ENCODE results near the gene MAT1A. TPM values are rescaled to one million over a fixed set of nuclear protein-coding genes. Genes with fewer than 3 reads are reported as not detected.

MAT1A gene
- total and polyA plus RNA-seq, 2 of the 13 experiments (the other 11 are each of a cell fraction or from before 2014, with no cell fraction given) = 57.1 to 76.9 TPM

- no peak for TF ChIP-seq NR0B2 (CRISPR knock-in tag; IDR thresholded peaks at IDR 0.05)
- no peak for TF ChIP-seq RELA (CRISPR knock-in tag; IDR thresholded peaks at IDR 0.05)
- 0 out of 2 replicates have a peak, but pooled peaks have one; percentile 70 for TF ChIP-seq MAF1 (CRISPR knock-in tag; IDR thresholded peaks at IDR 0.05; ENCODE audit: borderline replicate concordance)
- no peak for TF ChIP-seq STAG1 (CRISPR knock-in tag; IDR thresholded peaks at IDR 0.05)
- TF ChIP-seq ZBTB14 (CRISPR knock-in tag; IDR thresholded peaks at IDR 0.05) = no peak
- TF ChIP-seq TSC22D2 (CRISPR knock-in tag; IDR thresholded peaks at IDR 0.05; ENCODE audit: borderline replicate concordance) = no peak
- TF ChIP-seq ZNF280D (CRISPR knock-in tag; IDR thresholded peaks at IDR 0.05) = no peak
- TF ChIP-seq CAMTA2 (CRISPR knock-in tag; IDR thresholded peaks at IDR 0.05; ENCODE audit: borderline replicate concordance) = no peak
- peak; percentile 35; the same call in 1 of the 2 replicates for TF ChIP-seq MLX (CRISPR knock-in tag; IDR thresholded peaks at IDR 0.05)
- TF ChIP-seq SRF (IDR thresholded peaks at IDR 0.05; ENCODE audit: low read depth, low read length) = no peak
- peak; percentile 51; the same call in 1 of the 2 replicates for TF ChIP-seq TFDP1 (CRISPR knock-in tag; IDR thresholded peaks at IDR 0.05; ENCODE audit: borderline replicate concordance)
- no peak for TF ChIP-seq ZNF251 (CRISPR knock-in tag; IDR thresholded peaks at IDR 0.05)
- TF ChIP-seq CBX5 (CRISPR knock-in tag; IDR thresholded peaks at IDR 0.05; ENCODE audit: borderline replicate concordance) = peak; percentile 27; the same call in 1 of the 2 replicates
- no peak for TF ChIP-seq RNF2 (conservative IDR thresholded peaks at IDR 0.05; ENCODE audit: low read depth)
- TF ChIP-seq ZNF3 (CRISPR knock-in tag; IDR thresholded peaks at IDR 0.05) = 0 out of 2 replicates have a peak, but pooled peaks have one; percentile 19
- no peak for TF ChIP-seq SCMH1 (CRISPR knock-in tag; IDR thresholded peaks at IDR 0.05; ENCODE audit: borderline replicate concordance)
- no peak for TF ChIP-seq MATR3 (CRISPR knock-in tag; IDR thresholded peaks at IDR 0.05)
- TF ChIP-seq ZZZ3 (CRISPR knock-in tag; IDR thresholded peaks at IDR 0.05; ENCODE audit: borderline replicate concordance) = no peak
- peak; percentile 78 for TF ChIP-seq ZGPAT (CRISPR knock-in tag; IDR thresholded peaks at IDR 0.05)
- no peak for TF ChIP-seq ZNF670 (CRISPR knock-in tag; IDR thresholded peaks at IDR 0.05; ENCODE audit: borderline replicate concordance)
- no peak for TF ChIP-seq ZNF230 (CRISPR knock-in tag; IDR thresholded peaks at IDR 0.05)
These were observed 16.5 kb downstream of the MAT1A start (continued) for GRCh38 chr10:80272793-80273522.

Data from HepG2 (cell line).